OCI-LY1 (cell line): ENCODE measurements around the gene ADH1A.

Experiments used
- EZH2 ChIP-seq: fragments of 200-600 bp; sonication (generic), shearing (Covaris generic); IDR thresholded peaks from 2 replicates; pipeline ENCODE4 v1.8.0; 2017; ENCODE audit warnings: borderline replicate concordance, mixed run types, mild to moderate bottlenecking, antibody characterized with exemption, low read length, moderate library complexity, mixed read lengths
- TF ChIP-seq, protein P1 (sequence below): fragments of 200-600 bp; sonication (generic), shearing (Covaris generic); IDR thresholded peaks from 2 replicates; pipeline ENCODE4 v1.5.1; 2017; ENCODE audit warnings: mild to moderate bottlenecking, antibody characterized with exemption, low read length, moderate library complexity, mixed read lengths

DNA sequence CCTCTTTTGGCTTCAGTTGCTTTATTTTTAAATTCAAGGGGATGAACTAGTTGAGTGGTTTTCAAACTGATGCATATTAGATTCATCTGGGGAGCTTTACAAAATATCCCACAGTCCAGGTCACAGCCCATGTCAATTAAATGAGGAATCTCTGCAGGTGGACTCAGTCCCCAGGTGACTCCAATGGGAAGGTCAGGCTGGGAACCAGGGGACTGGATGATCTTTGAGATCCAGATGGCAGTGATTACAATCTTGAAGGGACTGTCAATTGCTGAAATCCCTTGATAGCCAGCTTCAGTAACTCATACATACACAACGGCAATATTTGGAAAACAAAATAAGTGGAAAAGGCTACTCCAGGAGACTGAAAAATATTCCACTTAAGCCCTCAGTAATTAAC is 23.4 kb upstream of the ADH1A start:
- no peak for TF ChIP-seq EZH2
- TF ChIP-seq, protein P1, sequence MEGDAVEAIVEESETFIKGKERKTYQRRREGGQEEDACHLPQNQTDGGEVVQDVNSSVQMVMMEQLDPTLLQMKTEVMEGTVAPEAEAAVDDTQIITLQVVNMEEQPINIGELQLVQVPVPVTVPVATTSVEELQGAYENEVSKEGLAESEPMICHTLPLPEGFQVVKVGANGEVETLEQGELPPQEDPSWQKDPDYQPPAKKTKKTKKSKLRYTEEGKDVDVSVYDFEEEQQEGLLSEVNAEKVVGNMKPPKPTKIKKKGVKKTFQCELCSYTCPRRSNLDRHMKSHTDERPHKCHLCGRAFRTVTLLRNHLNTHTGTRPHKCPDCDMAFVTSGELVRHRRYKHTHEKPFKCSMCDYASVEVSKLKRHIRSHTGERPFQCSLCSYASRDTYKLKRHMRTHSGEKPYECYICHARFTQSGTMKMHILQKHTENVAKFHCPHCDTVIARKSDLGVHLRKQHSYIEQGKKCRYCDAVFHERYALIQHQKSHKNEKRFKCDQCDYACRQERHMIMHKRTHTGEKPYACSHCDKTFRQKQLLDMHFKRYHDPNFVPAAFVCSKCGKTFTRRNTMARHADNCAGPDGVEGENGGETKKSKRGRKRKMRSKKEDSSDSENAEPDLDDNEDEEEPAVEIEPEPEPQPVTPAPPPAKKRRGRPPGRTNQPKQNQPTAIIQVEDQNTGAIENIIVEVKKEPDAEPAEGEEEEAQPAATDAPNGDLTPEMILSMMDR: no peak
